IMR-90 (cell line): ENCODE data around the gene EZR. TPM values are rescaled to one million over a fixed set of nuclear protein-coding genes. Genes with fewer than 3 reads are reported as not detected.
"Not testable (repeated sequence)": the region's sequence is repeated elsewhere in the genome, so short reads cannot be mapped to it uniquely, and the experiment has no call there.

Source experiments
- ATAC-seq: fragments of 200-7000 bp; cut with Tn5 transposase; 2 replicates; pipeline ENCODE4 v1.9.1; 2020; ENCODE audit warnings: low read depth, mild to moderate bottlenecking, moderate library complexity
- BruUV-seq: library from RNA; stranded (reverse); fragments of 400-500 nt; replicated peaks from 2 replicates; lab custom pipeline; 2021; lab: Mats Ljungman, UMichigan
- CTCF ChIA-PET: fragments of 300-600 bp; formaldehyde crosslinking; extraction: SDS; loops from one replicate; lab custom pipeline; 2021; ENCODE audit warnings: antibody characterized with exemption; lab: Yijun Ruan, JAX
- POLR2A ChIA-PET: fragments of 300-600 bp; sonication (Branson Sonifier 250); formaldehyde crosslinking; loops from one replicate; lab custom pipeline; 2022; ENCODE audit warnings: antibody characterized with exemption; ENCODE audit not compliant: unreplicated experiment; lab: Charles Lee
- DNase-seq: peaks from one replicate; pipeline ENCODE4 v3.0.0; 2013
- H2AFZ ChIP-seq: replicated peaks from 2 replicates; pipeline ENCODE3; 2013; ENCODE audit warnings: low read length, mild to moderate bottlenecking; ENCODE audit not compliant: poor library complexity
- H2AK5ac ChIP-seq: 2 replicates; pipeline ENCODE4 v1.6.1; 2013; ENCODE audit warnings: low read depth, low read length, inconsistent platforms
- H2AK9ac ChIP-seq: replicated peaks from 2 replicates; pipeline ENCODE3; 2013; ENCODE audit warnings: mild to moderate bottlenecking, low read depth, low read length, moderate library complexity; ENCODE audit not compliant: poor library complexity
- H2BK120ac ChIP-seq: 2 replicates; pipeline ENCODE4 v1.6.1; 2013; ENCODE audit warnings: low read depth, low read length, inconsistent platforms
- H2BK15ac ChIP-seq: 3 replicates; pipeline ENCODE4 v1.6.1; 2013; ENCODE audit warnings: low read depth, low read length, inconsistent platforms
- H2BK20ac ChIP-seq: 2 replicates; pipeline ENCODE4 v1.6.1; 2013; ENCODE audit warnings: low read depth, mild to moderate bottlenecking, inconsistent platforms, low read length, moderate library complexity
- H2BK5ac ChIP-seq: 2 replicates; pipeline ENCODE4 v1.6.1; 2013; ENCODE audit warnings: mild to moderate bottlenecking, low read depth, low read length, inconsistent platforms; ENCODE audit not compliant: poor library complexity, severe bottlenecking
- H3K14ac ChIP-seq: replicated peaks from 2 replicates; pipeline ENCODE4 v1.6.1; 2013; ENCODE audit warnings: low read depth, low read length, inconsistent platforms
- H3K18ac ChIP-seq: 2 replicates; pipeline ENCODE4 v1.6.1; 2013; ENCODE audit warnings: low read depth, low read length, control low read depth
- H3K23ac ChIP-seq: 2 replicates; pipeline ENCODE4 v1.6.1; 2013; ENCODE audit warnings: low read depth, low read length, inconsistent platforms
- H3K27ac ChIP-seq: 2 replicates; pipeline ENCODE4 v1.5.1; 2013; ENCODE audit warnings: mild to moderate bottlenecking, control low read depth, low read length; ENCODE audit not compliant: insufficient read depth
- H3K27me3 ChIP-seq: 2 replicates; pipeline ENCODE4 v1.6.1; 2013; ENCODE audit warnings: low read length; ENCODE audit not compliant: control insufficient read depth, insufficient read depth
- H3K36me3 ChIP-seq: 2 replicates; pipeline ENCODE4 v1.6.1; 2013; ENCODE audit warnings: low read length, mixed read lengths; ENCODE audit not compliant: control insufficient read depth, insufficient read depth
- H3K4ac ChIP-seq: 2 replicates; pipeline ENCODE4 v1.6.1; 2013; ENCODE audit warnings: low read depth, low read length, inconsistent platforms
- H3K4me1 ChIP-seq: 2 replicates; pipeline ENCODE4 v1.6.1; 2013; ENCODE audit warnings: low read length, mixed read lengths; ENCODE audit not compliant: control insufficient read depth, insufficient read depth
- H3K4me2 ChIP-seq: 2 replicates; pipeline ENCODE4 v1.6.1; 2013; ENCODE audit warnings: low read depth, mild to moderate bottlenecking, control low read depth, low read length, moderate library complexity
- H3K4me3 ChIP-seq: 2 replicates; pipeline ENCODE4 v1.5.1; 2013; ENCODE audit warnings: low read depth, mild to moderate bottlenecking, control low read depth, low read length, moderate library complexity; ENCODE audit not compliant: insufficient read depth
- H3K56ac ChIP-seq: 2 replicates; pipeline ENCODE4 v1.6.1; 2013; ENCODE audit warnings: low read length, inconsistent platforms; ENCODE audit not compliant: insufficient read depth; ENCODE audit errors: extremely low read depth
- H3K79me1 ChIP-seq, 2 experiments: 2 replicates each; pipeline ENCODE4 v1.6.1; 2013; ENCODE audit warnings: low read length in 2 of 2, inconsistent platforms in 1 of 2, low read depth in 1 of 2
- H3K9ac ChIP-seq: 2 replicates; pipeline ENCODE4 v1.6.1; 2013; ENCODE audit warnings: low read depth, low read length, control low read depth
- H3K9me1 ChIP-seq: 2 replicates; pipeline ENCODE4 v1.6.1; 2013; ENCODE audit warnings: low read length, inconsistent platforms; ENCODE audit not compliant: insufficient read depth
- H3K9me3 ChIP-seq: 2 replicates; pipeline ENCODE4 v1.6.1; 2013; ENCODE audit warnings: low read length; ENCODE audit not compliant: control insufficient read depth, insufficient read depth
- H4K20me1 ChIP-seq: 2 replicates; pipeline ENCODE4 v1.6.1; 2013; ENCODE audit warnings: low read length, inconsistent platforms; ENCODE audit not compliant: insufficient read depth
- H4K5ac ChIP-seq: 2 replicates; pipeline ENCODE4 v1.6.1; 2013; ENCODE audit warnings: mild to moderate bottlenecking, low read depth, low read length, control low read depth
- H4K8ac ChIP-seq, 2 experiments: 2 replicates each; pipeline ENCODE4 v1.6.1; 2013; ENCODE audit warnings: low read depth in 2 of 2, low read length in 2 of 2, control low read depth in 1 of 2, inconsistent platforms in 1 of 2
- H4K91ac ChIP-seq: 2 replicates; pipeline ENCODE4 v1.6.1; 2013; ENCODE audit warnings: low read depth, low read length, inconsistent platforms; ENCODE audit not compliant: insufficient read depth
- WGBS, 2 experiments: methylation state at CpG; one replicate each; pipeline versions ENCODE4 v1.1.5 to v1.1.7; 2013; ENCODE audit warnings: missing lambda C conversion rate in 2 of 2; ENCODE audit not compliant: insufficient read length in 1 of 2; ENCODE audit errors: extremely low coverage in 2 of 2; 5-methylcytosine and 5-hydroxymethylcytosine counted together
- dilution Hi-C: fragments of 300-500 bp; cut with HindIII; formaldehyde crosslinking; loops from one replicate; pipeline ENCODE4 v1.14.3; 2018; ENCODE audit warnings: low sequenced_read_pairs; ENCODE audit not compliant: unreplicated experiment
- in situ Hi-C: fragments of 300-500 bp; cut with MboI; formaldehyde crosslinking; loops from 3 replicates; pipeline ENCODE4 v1.14.3; 2019; ENCODE audit warnings: low sequenced_read_pairs, inconsistent platforms, mixed read lengths
- intact Hi-C: fragments of 100-400 bp; cut with micrococcal nuclease; formaldehyde crosslinking; loops from 2 replicates; pipeline ENCODE4 v1.10.0; 2022
- polyA plus RNA-seq, 3 experiments: library from polyadenylated mRNA; depleted of rRNA; stranded (reverse); fragments of >200 nt; gene quantifications; 2 replicates each; pipeline ENCODE4 v1.2.3, GENCODE V29; 2012; ENCODE audit warnings: low replicate concordance in 1 of 3
- total RNA-seq: library from RNA; depleted of rRNA; stranded (reverse); fragments of >200 nt; gene quantifications from 2 replicates; pipeline ENCODE4 v1.2.3, GENCODE V29; 2012

EZR gene
- total and polyA plus RNA-seq, 2 of the 4 experiments (the other 2 are of a cell fraction) = 83.8 to 145 TPM

DNA sequence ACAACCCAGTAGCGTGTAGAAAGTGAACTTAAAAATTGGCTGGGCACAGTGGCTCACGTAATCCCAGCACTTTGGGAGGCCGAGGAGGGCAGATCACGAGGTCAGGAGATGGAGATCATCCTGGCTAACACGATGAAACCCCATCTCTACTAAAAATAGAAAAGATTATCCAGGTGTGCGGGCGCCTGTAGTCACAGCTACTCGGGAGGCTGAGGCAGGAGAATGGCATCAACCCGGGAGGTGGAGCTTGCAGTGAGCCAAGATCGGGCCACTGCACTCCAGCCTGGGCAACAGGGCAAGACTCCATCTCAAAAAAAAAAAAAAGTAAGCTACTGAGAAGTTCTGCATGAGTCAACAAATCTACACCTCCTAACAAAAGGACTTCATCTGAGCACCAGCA, 26.7 kb downstream of the EZR start:
- H2BK120ac ChIP-seq, dilution Hi-C loops, H2AK9ac ChIP-seq, H3K56ac ChIP-seq, POLR2A ChIA-PET, H3K27me3 ChIP-seq, H3K4me1 ChIP-seq, H3K27ac ChIP-seq, H2AK5ac ChIP-seq, H3K23ac ChIP-seq, H2AFZ ChIP-seq, H4K8ac ChIP-seq, H3K4me3 ChIP-seq, H3K4ac ChIP-seq, BruUV-seq, H3K14ac ChIP-seq, H4K5ac ChIP-seq, H3K18ac ChIP-seq, DNase-seq, ATAC-seq, H3K9ac ChIP-seq, H3K9me3 ChIP-seq, in situ Hi-C loops, H4K91ac ChIP-seq, H2BK15ac ChIP-seq, H3K36me3 ChIP-seq, H3K4me2 ChIP-seq, H2BK5ac ChIP-seq, H2BK20ac ChIP-seq: not testable (repeated sequence)
- 100% methylated on average over 1 of the region's 10 CpGs; no CpG with 5 or more reads in 1 of the 2 experiments for WGBS, 2 experiments
- intact Hi-C loops = loop anchor here (5.0 to 10.0 kb wide), 2 partner anchors 85 to 312 kb away; no protein-coding TSS in a partner anchor
- peaks cover 11% of the 10 kb centered on the region; the same call in 1 of the 2 replicates for H3K9me1 ChIP-seq
- peaks cover 39% of the 10 kb centered on the region; the same call in 1 of the 2 replicates for H4K20me1 ChIP-seq
- H3K79me1 ChIP-seq = peaks cover 32 to 72% of the 10 kb centered on the region in 2 experiments
- CTCF ChIA-PET = interaction anchor here (0.9 to 1.2 kb wide), 2 partner anchors 30 to 181 kb away, joined by 3 to 5 read pairs; no protein-coding TSS in a partner anchor
